Astrocyte (in vitro differentiated cells and primary cell): Measurements from ENCODE around the gene RIC1. TPM values are rescaled to one million over a fixed set of nuclear protein-coding genes. Genes with fewer than 3 reads are reported as not detected.
"Not testable (repeated sequence)": the region's sequence is repeated elsewhere in the genome, so short reads cannot be mapped to it uniquely, and the experiment has no call there.

Source experiments
- DNase-seq: peaks from one replicate; pipeline ENCODE4 v3.0.0-alpha.2; 2010; ENCODE audit warnings: low read depth
- FAIRE-seq: peaks from 2 replicates; lab custom pipeline; 2011; peaks lifted over from hg19 to GRCh38; lab: Jason Lieb, UNC
- H2AFZ ChIP-seq: 2 replicates; pipeline ENCODE4 v1.6.0; 2012; ENCODE audit warnings: low read depth, low read length, inconsistent platforms
- H3K27ac ChIP-seq: 2 replicates; pipeline ENCODE4 v1.5.1; 2011; ENCODE audit warnings: low read depth, low read length, inconsistent platforms
- H3K27me3 ChIP-seq: 2 replicates; pipeline ENCODE4 v1.6.0; 2011; ENCODE audit warnings: low read length, inconsistent platforms; ENCODE audit not compliant: insufficient read depth
- H3K36me3 ChIP-seq: 2 replicates; pipeline ENCODE4 v1.5.1; 2011; ENCODE audit warnings: low read length, inconsistent platforms; ENCODE audit not compliant: insufficient read depth
- H3K4me1 ChIP-seq: 2 replicates; pipeline ENCODE4 v1.5.1; 2011; ENCODE audit warnings: low read length, inconsistent platforms; ENCODE audit not compliant: insufficient read depth
- H3K4me2 ChIP-seq: 2 replicates; pipeline ENCODE4 v1.6.0; 2012; ENCODE audit warnings: low read length, inconsistent platforms
- H3K4me3 ChIP-seq: 2 replicates; pipeline ENCODE4 v1.5.1; 2011; ENCODE audit warnings: low read depth, mild to moderate bottlenecking, low read length, inconsistent platforms; ENCODE audit not compliant: insufficient read depth
- H3K79me2 ChIP-seq: 2 replicates; pipeline ENCODE4 v1.6.0; 2012; ENCODE audit warnings: mild to moderate bottlenecking, low read length, inconsistent platforms; ENCODE audit not compliant: insufficient read depth
- H3K9ac ChIP-seq: 2 replicates; pipeline ENCODE4 v1.6.0; 2012; ENCODE audit warnings: mild to moderate bottlenecking, low read length, inconsistent platforms
- H3K9me3 ChIP-seq: 2 replicates; pipeline ENCODE4 v1.5.1; 2012; ENCODE audit warnings: low read depth, mild to moderate bottlenecking, low read length, inconsistent platforms; ENCODE audit not compliant: insufficient read depth
- H4K20me1 ChIP-seq: 2 replicates; pipeline ENCODE4 v1.6.0; 2012; ENCODE audit warnings: low read length, inconsistent platforms; ENCODE audit not compliant: insufficient read depth
- H3K27ac Mint-ChIP-seq: one replicate; pipeline ENCODE4 v1.8.0; 2021; ENCODE audit warnings: mild to moderate bottlenecking, mixed read lengths; ENCODE audit not compliant: unreplicated experiment
- H3K27me3 Mint-ChIP-seq: one replicate; pipeline ENCODE4 v1.8.0; 2021; ENCODE audit warnings: low read depth, mixed read lengths; ENCODE audit not compliant: unreplicated experiment
- H3K36me3 Mint-ChIP-seq: one replicate; pipeline ENCODE4 v1.8.0; 2021; ENCODE audit warnings: low read depth, mixed read lengths; ENCODE audit not compliant: unreplicated experiment
- H3K4me1 Mint-ChIP-seq: one replicate; pipeline ENCODE4 v1.8.0; 2021; ENCODE audit warnings: low read depth, mixed read lengths; ENCODE audit not compliant: unreplicated experiment
- H3K4me3 Mint-ChIP-seq: one replicate; pipeline ENCODE4 v1.8.0; 2021; ENCODE audit warnings: mild to moderate bottlenecking, moderate library complexity, mixed read lengths; ENCODE audit not compliant: unreplicated experiment
- H3K9me3 Mint-ChIP-seq: one replicate; pipeline ENCODE4 v1.8.0; 2021; ENCODE audit warnings: mild to moderate bottlenecking, mixed read lengths; ENCODE audit not compliant: unreplicated experiment
- EZH2 ChIP-seq: IDR thresholded peaks from 2 replicates; pipeline ENCODE4 v1.6.1; 2012; ENCODE audit warnings: mild to moderate bottlenecking, low read length, inconsistent platforms; ENCODE audit not compliant: insufficient read depth
- total RNA-seq: library from RNA; stranded (reverse); gene quantifications from 2 replicates; pipeline ENCODE4 v1.2.1, GENCODE V29; 2021
- TF ChIP-seq, protein P1 (sequence below): IDR thresholded peaks from 2 replicates; pipeline ENCODE4 v1.5.1; 2011; ENCODE audit warnings: low read depth, mild to moderate bottlenecking, inconsistent platforms, low read length, moderate library complexity; ENCODE audit not compliant: insufficient read depth

Gene RIC1
- total RNA-seq, 1 donor from 2014 or later: 53.8 TPM

DNA sequence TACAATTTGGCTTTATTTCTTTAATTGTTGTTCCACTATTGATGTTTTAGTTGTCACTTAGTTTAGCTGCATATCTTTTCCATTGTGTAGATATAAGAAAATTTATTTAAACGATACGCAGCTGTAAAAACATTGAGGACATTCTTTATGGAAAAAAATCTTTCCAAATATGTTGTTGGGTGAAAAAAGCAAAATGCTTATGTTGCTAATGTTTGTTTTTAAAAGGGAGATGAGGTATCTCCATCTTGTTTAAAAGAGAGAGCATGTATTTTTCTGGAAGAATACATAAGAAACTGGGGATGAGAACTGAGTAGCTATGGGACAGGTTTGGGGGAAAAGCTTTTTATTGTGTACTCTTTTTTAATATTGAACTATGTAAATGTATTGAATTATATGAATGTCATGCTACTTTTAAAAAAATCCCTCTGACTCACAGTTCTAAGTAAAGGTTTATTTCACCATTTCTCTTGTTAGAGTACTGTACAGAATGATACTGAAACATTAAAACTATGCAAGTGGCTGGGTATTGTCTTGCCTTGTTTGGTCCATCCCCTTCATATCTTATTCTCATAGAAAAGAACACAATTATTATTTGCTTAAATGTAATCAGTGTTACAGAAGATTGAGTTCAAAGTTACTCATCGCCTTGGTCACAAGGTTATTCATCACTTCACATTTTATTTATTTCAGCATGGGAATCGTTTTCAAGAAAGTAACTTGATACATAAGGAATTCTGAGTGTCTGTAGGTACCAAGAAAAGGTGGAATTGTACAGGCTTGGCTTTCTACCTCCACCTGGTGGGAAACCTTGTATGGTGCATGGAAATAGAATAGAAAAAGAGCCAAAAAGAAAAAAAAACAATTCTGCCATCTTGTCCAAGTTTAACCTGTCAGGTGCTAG is 85.8 kb downstream of the RIC1 start:
- H3K36me3 ChIP-seq: no peaks in the 10 kb centered on the region
- FAIRE-seq: no peak
- H2AFZ ChIP-seq: no peak overlapping the region
- DNase-seq: peak; percentile 39
- H3K27me3 ChIP-seq: no peaks in the 10 kb centered on the region
- peaks cover 5% of the 10 kb centered on the region for H3K79me2 ChIP-seq
- H3K4me1 ChIP-seq: no peaks in the 10 kb centered on the region
- no peaks in the 10 kb centered on the region for H4K20me1 ChIP-seq
- H3K4me1 Mint-ChIP-seq: peaks cover 7% of the 10 kb centered on the region
- H3K27me3 Mint-ChIP-seq: no peaks in the 10 kb centered on the region
- no peak overlapping the region for H3K4me3 ChIP-seq
- TF ChIP-seq EZH2: no peak
- TF ChIP-seq, protein P1, sequence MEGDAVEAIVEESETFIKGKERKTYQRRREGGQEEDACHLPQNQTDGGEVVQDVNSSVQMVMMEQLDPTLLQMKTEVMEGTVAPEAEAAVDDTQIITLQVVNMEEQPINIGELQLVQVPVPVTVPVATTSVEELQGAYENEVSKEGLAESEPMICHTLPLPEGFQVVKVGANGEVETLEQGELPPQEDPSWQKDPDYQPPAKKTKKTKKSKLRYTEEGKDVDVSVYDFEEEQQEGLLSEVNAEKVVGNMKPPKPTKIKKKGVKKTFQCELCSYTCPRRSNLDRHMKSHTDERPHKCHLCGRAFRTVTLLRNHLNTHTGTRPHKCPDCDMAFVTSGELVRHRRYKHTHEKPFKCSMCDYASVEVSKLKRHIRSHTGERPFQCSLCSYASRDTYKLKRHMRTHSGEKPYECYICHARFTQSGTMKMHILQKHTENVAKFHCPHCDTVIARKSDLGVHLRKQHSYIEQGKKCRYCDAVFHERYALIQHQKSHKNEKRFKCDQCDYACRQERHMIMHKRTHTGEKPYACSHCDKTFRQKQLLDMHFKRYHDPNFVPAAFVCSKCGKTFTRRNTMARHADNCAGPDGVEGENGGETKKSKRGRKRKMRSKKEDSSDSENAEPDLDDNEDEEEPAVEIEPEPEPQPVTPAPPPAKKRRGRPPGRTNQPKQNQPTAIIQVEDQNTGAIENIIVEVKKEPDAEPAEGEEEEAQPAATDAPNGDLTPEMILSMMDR: peak; percentile 49
- H3K9me3 ChIP-seq: no peaks in the 10 kb centered on the region
- no peak overlapping the region for H3K9ac ChIP-seq
- no peak overlapping the region for H3K4me3 Mint-ChIP-seq
- no peaks in the 10 kb centered on the region for H3K9me3 Mint-ChIP-seq
- H3K27ac ChIP-seq: peak overlapping the region; percentile 14
- peaks cover 25% of the 10 kb centered on the region for H3K36me3 Mint-ChIP-seq
- no peak overlapping the region for H3K4me2 ChIP-seq
- no peak overlapping the region for H3K27ac Mint-ChIP-seq

DNA sequence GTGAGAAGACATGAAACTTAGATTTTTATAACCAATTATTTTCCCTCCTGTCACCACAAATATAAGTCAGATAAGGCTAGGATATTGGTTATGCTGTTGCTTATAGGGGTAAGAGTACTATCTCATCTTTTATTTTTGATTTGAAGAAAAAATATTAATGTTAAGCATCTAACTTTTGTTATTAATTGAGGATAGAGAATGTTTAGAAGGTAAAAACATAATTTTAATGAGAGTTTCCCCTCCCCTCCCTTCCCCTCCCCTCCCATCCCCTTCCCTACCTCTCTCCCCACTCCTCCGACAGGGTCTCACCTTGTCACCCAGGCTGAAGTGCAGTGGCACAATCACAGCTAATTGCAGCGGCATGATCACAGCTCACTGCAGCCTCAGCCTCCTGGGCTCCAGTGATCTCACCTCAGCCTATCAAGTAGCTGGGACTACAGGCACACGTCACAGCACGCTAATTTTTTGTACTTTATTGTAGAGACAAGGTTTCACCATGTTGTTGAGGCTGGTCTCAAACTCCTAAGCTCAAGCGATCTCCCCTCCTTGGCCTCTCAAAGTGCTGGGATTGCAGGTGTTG is 86.7 kb downstream of the RIC1 start:
- Mint-ChIP-seq H3K4me3 (no peak overlapping the region), H3K27me3 (no peaks in the 10 kb centered on the region), H3K9me3 (no peaks in the 10 kb centered on the region), H3K27ac (no peak overlapping the region), H3K4me1 (peaks cover 9% of the 10 kb centered on the region), H3K36me3 (peaks cover 22% of the 10 kb centered on the region)
- no peak overlapping the region for H3K4me2 ChIP-seq
- H3K9ac ChIP-seq: no peak overlapping the region
- DNase-seq: no peak
- no peaks in the 10 kb centered on the region for H3K4me1 ChIP-seq
- H3K9me3 ChIP-seq: no peaks in the 10 kb centered on the region
- H3K79me2 ChIP-seq: no peaks in the 10 kb centered on the region
- peak overlapping the region; percentile 14 for H3K27ac ChIP-seq
- no peaks in the 10 kb centered on the region for H4K20me1 ChIP-seq
- no peak overlapping the region for H2AFZ ChIP-seq
- H3K27me3 ChIP-seq: no peaks in the 10 kb centered on the region
- H3K36me3 ChIP-seq: peaks cover 4% of the 10 kb centered on the region
- TF ChIP-seq EZH2: no peak
- TF ChIP-seq, protein P1: no peak
- no peak overlapping the region for H3K4me3 ChIP-seq
- no peak for FAIRE-seq

DNA sequence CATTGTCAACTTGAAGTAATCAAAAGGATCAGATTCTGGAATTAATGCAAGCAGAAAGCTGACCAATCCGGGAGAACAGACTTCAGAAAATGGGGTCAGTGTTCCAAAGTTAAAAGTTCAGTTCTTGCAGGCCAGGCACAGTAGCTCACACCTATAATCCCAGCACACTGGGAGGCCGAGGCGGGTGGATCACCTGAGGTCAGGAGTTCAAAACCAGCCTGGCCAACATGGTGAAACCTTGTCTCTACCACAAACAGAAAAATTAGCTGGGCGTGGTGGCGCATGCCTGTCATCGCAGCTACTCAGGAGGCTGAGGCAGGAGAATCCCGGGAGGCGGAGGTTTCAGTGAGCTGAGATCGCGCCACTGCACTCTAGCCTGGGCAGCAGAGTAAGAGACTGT is 88.5 kb downstream of the RIC1 start:
- not testable (repeated sequence) for H3K4me3 ChIP-seq, H3K27me3 ChIP-seq, H3K27ac ChIP-seq, H3K79me2 ChIP-seq, H2AFZ ChIP-seq, H4K20me1 ChIP-seq, FAIRE-seq, H3K4me1 Mint-ChIP-seq, H3K9me3 ChIP-seq, H3K9me3 Mint-ChIP-seq, H3K27ac Mint-ChIP-seq, H3K4me3 Mint-ChIP-seq, H3K4me2 ChIP-seq, H3K9ac ChIP-seq, H3K27me3 Mint-ChIP-seq, DNase-seq, H3K4me1 ChIP-seq
- peaks cover 11% of the 10 kb centered on the region for H3K36me3 ChIP-seq
- H3K36me3 Mint-ChIP-seq: peaks cover 26% of the 10 kb centered on the region
